ENCODE results near the gene PSMD13.

Gene PSMD13

GRCh38 chr11:230431-230830, 6.3 kb upstream of the PSMD13 start:
- TF ChIP-seq CTCF (IDR thresholded peaks at IDR 0.05; ENCODE audit: low read length), result no peak
- Histone ChIP-seq H3K36me3 (ENCODE audit: insufficient read depth, low read length) (peaks cover 5% of the 10 kb centered on the region; the same call in 1 of the 2 replicates), H3K4me2 (ENCODE audit: low read length) (no peak overlapping the region), H2AFZ (ENCODE audit: low read length) (no peak overlapping the region), H3K27ac (ENCODE audit: low read depth, low read length, poor library complexity, severe bottlenecking) (no peak overlapping the region), H3K9me3 (ENCODE audit: low read length) (no peaks in the 10 kb centered on the region), H3K9ac (ENCODE audit: low read length) (no peak overlapping the region), H3K79me2 (ENCODE audit: insufficient read depth, low read length) (no peaks in the 10 kb centered on the region), H3K4me3 (ENCODE audit: low read depth, low read length, poor library complexity, severe bottlenecking) (no peak overlapping the region), H3K9me2 (ENCODE audit: low read depth, low read length) (no peaks in the 10 kb centered on the region), H3K27me3 (ENCODE audit: insufficient read depth, low read length) (no peaks in the 10 kb centered on the region), H3K4me1 (ENCODE audit: insufficient read depth, low read length, severe bottlenecking) (peaks cover 5% of the 10 kb centered on the region), H4K20me1 (ENCODE audit: insufficient read depth, low read length) (no peaks in the 10 kb centered on the region), H3F3A (ENCODE audit: insufficient read depth, low read length) (no peaks in the 10 kb centered on the region)

GRCh38 chr11:232783-233565, 3.8 kb upstream of the PSMD13 start:
- Histone ChIP-seq H2AFZ (ENCODE audit: low read length) (no peak overlapping the region), H3K4me1 (ENCODE audit: insufficient read depth, low read length, severe bottlenecking) (peaks cover 15% of the 10 kb centered on the region), H3K27me3 (ENCODE audit: insufficient read depth, low read length) (no peaks in the 10 kb centered on the region), H3K9ac (ENCODE audit: low read length) (no peak overlapping the region), H3K79me2 (ENCODE audit: insufficient read depth, low read length) (peaks cover 11% of the 10 kb centered on the region), H4K20me1 (ENCODE audit: insufficient read depth, low read length) (no peaks in the 10 kb centered on the region), H3K9me3 (ENCODE audit: low read length) (no peaks in the 10 kb centered on the region), H3K4me3 (ENCODE audit: low read depth, low read length, poor library complexity, severe bottlenecking) (no peak overlapping the region), H3K36me3 (ENCODE audit: insufficient read depth, low read length) (peaks cover 6% of the 10 kb centered on the region; the same call in 1 of the 2 replicates), H3K4me2 (ENCODE audit: low read length) (no peak overlapping the region), H3K27ac (ENCODE audit: low read depth, low read length, poor library complexity, severe bottlenecking) (no peak overlapping the region), H3K9me2 (ENCODE audit: low read depth, low read length) (no peaks in the 10 kb centered on the region), H3F3A (ENCODE audit: insufficient read depth, low read length) (no peaks in the 10 kb centered on the region)
- TF ChIP-seq CTCF (IDR thresholded peaks at IDR 0.05; ENCODE audit: low read length), result no peak
- no peak for TF ChIP-seq EZH2 (IDR thresholded peaks at IDR 0.05; ENCODE audit: borderline replicate concordance, low read length)

GRCh38 chr11:235180-235579, 1.6 kb upstream of the PSMD13 start:
- Histone ChIP-seq H3K9ac (ENCODE audit: low read length) (peak overlapping the region; percentile 77), H3K9me2 (ENCODE audit: low read depth, low read length) (no peaks in the 10 kb centered on the region), H3K4me2 (ENCODE audit: low read length) (peak overlapping the region; percentile 90), H4K20me1 (ENCODE audit: insufficient read depth, low read length) (no peaks in the 10 kb centered on the region), H3K79me2 (ENCODE audit: insufficient read depth, low read length) (peaks cover 32% of the 10 kb centered on the region), H3F3A (ENCODE audit: insufficient read depth, low read length) (no peaks in the 10 kb centered on the region), H2AFZ (ENCODE audit: low read length) (no peak overlapping the region), H3K9me3 (ENCODE audit: low read length) (no peaks in the 10 kb centered on the region), H3K27ac (ENCODE audit: low read depth, low read length, poor library complexity, severe bottlenecking) (no peak overlapping the region), H3K27me3 (ENCODE audit: insufficient read depth, low read length) (no peaks in the 10 kb centered on the region), H3K36me3 (ENCODE audit: insufficient read depth, low read length) (peaks cover 20% of the 10 kb centered on the region), H3K4me3 (ENCODE audit: low read depth, low read length, poor library complexity, severe bottlenecking) (peak overlapping the region; percentile 78), H3K4me1 (ENCODE audit: insufficient read depth, low read length, severe bottlenecking) (peaks cover 23% of the 10 kb centered on the region)
- TF ChIP-seq CTCF (IDR thresholded peaks at IDR 0.05; ENCODE audit: low read length) (no peak), EZH2 (IDR thresholded peaks at IDR 0.05; ENCODE audit: borderline replicate concordance, low read length) (no peak)

Measured in OCI-LY1 (cell line).